Hepatic stellate cell (primary cell): ENCODE data around the gene OGFOD3.
A peak's percentile ranks its signal among the peaks of the same experiment; 100 is the strongest.

Source experiments
- DNase-seq: peaks from one replicate; pipeline ENCODE4 v3.0.0; 2011; ENCODE audit warnings: low spot score

OGFOD3 gene

GRCh38 chr17:82446649-82447048 lies 28.3 kb upstream of the OGFOD3 start:
- DNase-seq: no peak

DNA sequence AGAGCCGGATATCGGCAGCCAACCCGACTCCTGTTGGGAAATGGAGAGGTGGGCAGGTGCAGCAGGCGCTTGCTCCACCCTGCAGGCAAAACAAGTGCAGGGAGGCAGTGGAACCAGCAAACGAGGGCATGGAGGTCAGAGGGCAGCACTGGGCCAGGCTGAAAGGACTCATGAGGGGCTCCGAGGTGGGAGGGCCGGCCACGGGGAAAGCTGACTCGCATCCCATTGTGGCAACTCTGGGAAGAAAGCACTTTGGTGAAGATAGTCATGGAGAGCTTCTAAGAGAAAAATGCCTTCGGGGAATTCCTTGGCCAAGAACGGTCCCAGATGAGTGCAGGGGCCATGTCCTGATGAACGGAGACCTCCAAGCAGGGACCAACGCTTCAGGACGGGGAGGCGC lies 27.7 kb upstream of the OGFOD3 start:
- no peak for DNase-seq

GRCh38 chr17:82445542-82445941 lies 27.2 kb upstream of the OGFOD3 start:
- DNase-seq: no peak

DNA sequence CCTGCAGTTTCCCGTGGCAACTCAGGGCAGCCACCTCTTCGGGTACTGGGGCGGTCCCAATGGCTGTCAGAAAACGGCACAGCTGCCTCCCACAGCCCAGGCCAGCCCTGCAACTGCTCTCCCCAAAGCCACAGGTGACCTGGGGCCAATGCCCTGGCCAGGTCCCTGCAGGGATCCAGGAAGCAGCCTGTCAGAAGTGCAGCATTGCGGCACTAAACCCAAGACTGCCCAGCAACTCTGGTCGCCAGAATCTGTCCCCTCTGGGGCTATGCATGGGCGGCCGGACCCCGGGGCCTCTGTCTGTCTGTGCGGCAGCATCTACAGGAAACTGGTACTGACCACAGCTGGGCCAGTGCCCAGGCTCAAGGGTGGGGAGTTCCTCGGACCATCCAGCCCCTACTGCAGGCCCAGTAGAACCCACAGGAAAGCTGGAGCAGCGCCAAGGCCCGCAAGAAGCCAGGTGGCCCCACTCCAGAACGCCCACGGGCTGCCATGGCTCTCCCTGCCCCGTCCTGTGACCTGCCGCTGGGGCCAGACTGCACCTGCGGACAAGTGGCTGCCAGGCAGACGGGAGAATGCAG lies 26.6 kb upstream of the OGFOD3 start:
- no peak for DNase-seq

DNA sequence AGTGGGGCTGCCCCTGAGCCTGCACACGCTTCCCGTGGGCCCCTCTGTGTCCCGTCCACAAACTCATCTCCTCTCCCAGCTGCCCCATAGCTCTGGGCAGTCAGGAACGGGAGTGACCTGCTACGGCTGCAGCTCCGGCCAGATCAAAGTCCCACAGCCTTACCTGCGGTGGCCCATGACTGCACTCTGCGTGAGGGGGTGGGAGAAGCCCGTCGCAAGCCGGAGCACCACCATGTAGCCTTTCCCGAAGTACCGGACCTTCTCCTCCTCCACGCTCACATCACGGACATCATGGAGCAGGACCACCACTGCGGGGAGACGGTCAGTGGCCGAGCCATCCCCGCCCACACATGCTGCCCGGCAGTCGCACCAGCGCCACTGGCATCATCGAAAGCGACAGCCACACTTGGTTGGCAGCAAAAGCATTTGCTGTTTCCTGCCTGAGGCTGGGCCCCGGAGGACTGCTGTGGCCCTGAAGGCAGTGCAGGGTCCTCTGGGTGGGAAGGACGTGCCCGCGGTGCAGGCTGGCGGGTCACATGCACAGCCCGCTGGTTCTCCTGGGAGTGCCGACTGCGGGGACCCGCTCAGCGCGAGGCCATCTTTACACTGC lies 26.0 kb upstream of the OGFOD3 start:
- DNase-seq: no peak

DNA sequence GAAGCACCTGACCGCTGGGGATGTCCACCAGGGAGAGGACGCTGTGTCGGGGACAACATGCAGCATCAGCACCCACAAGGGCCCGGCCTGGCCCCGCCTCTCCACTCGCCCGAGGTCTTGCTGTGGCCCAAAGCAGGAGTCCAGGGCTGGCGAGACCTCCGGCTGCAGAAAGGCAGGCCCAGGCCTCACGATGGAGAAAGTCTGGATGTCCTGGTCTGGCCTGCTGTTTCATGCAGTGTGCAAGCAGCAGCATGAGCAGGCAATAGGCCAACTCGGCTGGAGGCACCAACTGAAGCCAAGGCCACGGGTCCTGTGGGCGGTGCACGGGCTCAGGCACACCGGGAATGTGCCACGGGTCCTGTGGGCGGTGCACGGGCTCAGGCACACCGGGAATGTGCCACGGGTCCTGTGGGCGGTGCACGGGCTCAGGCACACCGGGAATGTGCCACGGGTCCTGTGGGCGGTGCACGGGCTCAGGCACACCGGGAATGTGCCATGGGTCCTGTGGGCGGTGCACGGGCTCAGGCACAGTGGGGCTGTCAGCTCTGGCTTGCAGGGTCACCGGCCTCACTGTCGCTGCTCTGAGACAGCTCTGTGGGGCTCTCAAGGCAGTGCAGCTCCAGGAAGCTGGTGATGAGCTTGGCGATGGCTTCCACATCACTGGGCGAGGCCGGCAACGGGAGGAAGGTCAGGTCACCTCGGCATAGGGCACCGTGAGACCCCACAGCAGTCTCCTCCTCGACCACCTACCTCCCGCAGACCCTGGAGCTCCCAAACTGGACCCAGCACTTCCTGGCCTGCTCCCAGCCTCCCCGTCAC lies 25.3 kb upstream of the OGFOD3 start:
- DNase-seq: no peak

DNA sequence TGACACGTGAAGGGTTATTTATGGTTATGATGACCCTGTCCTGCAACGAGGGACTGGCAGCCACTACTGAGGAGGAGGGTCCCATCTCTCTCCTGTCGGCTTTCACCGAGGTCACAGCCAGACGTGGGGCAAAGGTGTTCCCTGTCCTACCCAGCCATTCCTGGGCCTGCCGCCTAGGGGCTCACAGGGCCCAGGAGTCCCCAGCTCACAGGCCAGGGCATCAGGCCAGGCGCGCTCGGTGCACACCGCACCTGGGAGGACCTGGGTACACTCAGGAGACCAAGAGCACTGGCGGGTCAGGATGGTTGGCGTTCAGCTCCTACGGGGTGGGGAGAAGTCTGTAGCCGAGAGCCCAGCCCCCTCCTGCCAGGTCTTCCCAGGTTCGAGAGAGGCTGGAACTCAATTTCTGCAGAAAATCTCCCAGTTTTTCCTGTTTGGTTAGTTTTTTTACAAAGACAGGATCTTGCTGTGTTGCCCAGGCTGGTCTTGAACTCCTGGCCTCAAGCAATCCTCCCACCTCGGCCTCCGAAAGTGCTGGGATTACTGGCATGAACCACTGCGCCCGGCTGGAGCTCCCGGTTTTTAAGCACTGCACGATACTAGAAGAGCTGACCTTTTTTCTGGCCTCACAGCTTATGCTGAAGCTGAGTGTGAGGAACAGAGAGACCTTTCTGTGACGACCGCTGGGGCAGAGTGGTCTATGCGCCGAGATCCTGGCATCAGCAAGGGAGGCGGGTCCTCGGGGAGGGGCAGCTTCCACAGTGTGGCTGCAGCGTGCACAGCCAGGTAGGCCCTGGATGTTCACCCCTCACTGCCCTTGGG lies 24.5 kb upstream of the OGFOD3 start:
- DNase-seq: no peak

GRCh38 chr17:82441691-82442487 lies 23.5 kb upstream of the OGFOD3 start:
- no peak for DNase-seq

- no peak for DNase-seq
These were observed 22.7 kb upstream of the OGFOD3 start for GRCh38 chr17:82440991-82441627.

DNA sequence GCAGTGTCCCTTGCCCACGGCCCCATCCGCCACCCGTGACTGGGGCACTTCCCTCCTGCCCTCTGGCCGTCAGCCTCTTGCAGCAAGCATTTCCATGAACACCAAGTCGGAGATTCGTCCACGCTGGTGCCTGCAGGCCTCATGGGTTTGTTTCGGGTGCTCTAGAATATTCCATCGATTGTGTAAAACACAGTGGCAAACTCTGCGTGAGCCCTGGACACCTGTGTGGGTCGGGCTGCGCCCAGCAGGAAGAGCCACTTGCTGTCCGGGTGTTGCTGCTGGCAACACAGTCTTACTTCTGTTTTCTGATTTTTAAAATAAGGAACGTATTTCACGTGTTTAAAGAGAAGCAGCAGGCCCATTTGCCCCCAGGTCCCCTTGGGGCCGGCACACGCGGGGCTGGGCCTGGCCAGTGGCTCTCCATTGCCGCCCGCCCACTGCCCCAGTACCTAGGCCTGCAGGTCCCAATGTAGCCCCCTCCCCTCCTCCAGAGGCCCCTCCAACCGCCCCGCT lies 22.1 kb upstream of the OGFOD3 start:
- no peak for DNase-seq

DNA sequence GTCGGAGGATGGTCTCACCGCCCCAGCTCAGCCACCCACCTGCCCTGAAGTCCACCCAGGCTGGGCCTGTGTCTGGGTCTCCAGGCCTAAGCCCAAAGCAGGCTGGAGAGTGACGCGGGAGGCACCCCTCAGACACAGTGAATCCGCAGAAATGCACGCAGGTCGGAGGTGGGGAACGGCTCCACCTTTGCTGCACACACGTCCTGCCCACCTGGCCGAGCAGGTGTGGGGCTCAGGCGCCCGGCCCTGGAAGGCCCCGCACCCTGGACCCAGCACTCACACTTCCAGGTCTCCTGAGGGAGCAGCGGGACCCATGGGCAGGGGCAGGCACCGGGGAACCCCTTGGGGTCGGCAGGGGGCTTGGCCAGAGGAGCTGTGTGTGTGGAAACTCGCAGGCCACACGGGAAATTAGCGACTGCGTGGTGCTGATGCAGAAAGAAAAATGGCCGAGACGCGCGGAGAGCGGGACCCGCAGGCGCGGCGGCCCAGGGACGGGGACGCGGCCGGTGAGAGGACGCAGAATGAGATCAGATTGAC lies 21.5 kb upstream of the OGFOD3 start:
- no peak for DNase-seq

DNA sequence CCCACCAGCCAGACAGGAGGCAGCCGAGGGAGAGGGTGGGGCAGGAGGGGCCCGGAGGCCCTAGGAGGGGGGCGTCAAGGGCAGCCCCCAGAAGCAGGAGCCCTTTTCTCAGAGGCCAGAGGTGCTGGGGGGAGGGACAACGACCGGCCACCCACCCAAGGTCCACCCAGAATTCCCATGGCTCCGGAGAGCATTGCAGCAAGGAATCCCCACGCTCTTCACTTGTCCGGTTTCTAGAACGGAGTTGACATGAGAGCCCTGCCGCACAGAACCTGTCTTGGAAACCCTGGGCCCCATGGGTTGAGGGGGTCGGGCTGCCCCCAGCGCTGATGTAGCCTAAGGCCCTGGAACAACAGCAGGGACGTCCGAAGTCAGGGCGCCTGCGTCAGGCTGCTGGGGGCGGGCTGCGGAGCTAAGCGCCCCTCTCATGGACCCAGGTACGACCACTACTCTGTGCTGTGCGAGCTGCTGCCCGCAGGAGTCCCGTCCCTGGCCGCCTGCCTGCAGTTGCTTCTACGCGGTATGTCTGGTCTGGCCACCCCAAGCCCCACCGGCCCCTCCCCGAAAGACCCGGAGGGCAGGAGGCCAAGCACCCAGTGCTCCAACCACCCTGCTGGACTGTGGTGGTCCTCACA lies 20.9 kb upstream of the OGFOD3 start:
- no peak for DNase-seq

DNA sequence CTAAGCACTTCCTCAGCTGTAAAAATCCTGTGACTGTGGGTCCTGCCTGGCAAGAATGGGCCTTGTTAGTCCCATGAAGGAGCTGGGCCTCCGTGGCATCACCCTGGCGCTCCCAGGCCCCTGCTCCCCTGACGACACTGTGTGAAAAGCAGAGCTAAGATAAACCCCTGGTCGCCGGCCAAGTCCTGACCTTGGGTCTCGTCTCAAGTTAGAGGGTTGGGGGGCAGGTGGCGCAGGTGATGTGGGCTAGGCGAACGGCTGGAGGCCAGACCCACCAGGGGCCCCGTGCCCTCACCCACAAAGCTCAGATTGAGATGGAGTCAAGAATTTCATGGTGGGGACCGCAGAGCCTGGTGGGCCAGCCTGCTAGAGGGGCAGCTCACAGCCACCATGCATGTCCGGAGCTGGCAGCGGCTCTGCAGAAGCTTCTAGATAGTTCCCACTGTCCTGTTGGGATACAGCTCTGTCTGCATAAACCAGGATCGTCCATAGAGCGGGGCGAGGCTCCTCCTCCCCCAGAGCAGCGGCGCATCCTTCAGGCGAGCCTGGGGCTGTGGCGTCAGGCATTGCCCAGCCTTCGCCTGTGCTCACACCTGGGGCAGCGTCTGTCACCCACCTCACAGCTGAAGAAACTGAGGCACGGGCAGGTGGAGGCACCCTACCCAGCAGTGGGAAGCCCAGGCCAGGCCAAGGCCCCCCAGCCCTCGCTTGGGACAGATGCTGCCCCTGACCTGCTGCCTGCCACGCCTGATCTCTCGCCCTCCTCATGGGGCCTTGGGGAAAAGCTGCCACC lies 20.2 kb upstream of the OGFOD3 start:
- DNase-seq: no peak

GRCh38 chr17:82437325-82437668 lies 18.9 kb upstream of the OGFOD3 start:
- no peak for DNase-seq

- DNase-seq: no peak
These were observed 18.4 kb upstream of the OGFOD3 start for GRCh38 chr17:82436601-82437324.

DNA sequence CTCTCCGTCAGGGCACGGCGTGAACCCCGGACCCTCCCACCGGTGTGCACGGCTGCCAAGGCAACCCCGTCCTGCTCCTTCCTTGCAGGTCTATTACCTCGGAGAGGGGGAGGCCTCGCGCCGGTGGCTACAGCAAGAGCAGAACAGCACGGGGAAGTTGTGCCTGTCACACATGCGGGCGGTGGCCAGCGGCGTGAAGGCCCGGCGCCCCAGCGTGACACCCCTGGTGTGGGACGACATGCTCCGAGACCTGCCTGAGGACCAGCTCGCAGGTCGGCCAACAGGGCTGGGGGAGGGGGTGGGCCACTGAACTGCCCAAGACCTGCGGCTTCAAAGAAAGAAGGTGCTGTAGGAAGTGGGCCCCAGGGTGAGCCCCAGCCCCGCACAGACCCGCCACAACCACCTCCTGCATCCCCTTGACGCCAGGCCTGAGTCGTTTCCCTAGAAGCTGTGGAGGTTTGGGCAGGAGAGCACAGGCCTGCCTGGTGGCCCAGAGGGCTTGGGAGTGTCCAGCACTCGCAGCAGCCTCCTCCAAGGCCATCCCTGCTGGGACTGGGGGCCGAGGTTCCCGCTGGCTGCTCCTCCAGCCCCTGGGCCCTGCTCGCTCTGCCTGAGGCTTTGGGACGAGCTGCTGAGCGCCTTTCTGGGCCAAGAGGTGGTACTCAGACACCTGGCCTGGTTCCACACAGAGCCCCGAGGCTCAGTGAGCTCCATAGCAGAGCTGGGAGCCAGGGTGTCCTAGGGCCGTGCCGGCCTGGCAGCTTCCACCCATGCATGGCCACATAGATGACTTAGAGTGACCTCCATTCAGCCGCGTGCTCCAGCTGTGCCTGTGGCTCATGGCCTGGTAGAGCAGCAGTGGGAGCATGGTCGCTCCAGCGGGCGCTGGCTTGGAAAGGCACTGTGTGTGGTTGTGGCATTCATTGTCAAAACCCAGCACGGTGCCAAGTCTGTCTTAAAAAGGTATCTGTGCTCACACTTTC lies 17.5 kb upstream of the OGFOD3 start:
- DNase-seq: no peak

GRCh38 chr17:82435103-82435502 lies 16.7 kb upstream of the OGFOD3 start:
- peak; percentile 48 for DNase-seq

GRCh38 chr17:82434216-82434565 lies 15.8 kb upstream of the OGFOD3 start:
- no peak for DNase-seq
